HG03342 (cell line): ENCODE measurements around the gene CTSW.

Source experiments
- ATAC-seq: cut with Tn5 transposase; IDR thresholded peaks from one replicate; pipeline ENCODE4 v1.9.1; 2021; ENCODE audit warnings: mild to moderate bottlenecking, moderate library complexity; ENCODE audit not compliant: unreplicated experiment

CTSW gene

DNA sequence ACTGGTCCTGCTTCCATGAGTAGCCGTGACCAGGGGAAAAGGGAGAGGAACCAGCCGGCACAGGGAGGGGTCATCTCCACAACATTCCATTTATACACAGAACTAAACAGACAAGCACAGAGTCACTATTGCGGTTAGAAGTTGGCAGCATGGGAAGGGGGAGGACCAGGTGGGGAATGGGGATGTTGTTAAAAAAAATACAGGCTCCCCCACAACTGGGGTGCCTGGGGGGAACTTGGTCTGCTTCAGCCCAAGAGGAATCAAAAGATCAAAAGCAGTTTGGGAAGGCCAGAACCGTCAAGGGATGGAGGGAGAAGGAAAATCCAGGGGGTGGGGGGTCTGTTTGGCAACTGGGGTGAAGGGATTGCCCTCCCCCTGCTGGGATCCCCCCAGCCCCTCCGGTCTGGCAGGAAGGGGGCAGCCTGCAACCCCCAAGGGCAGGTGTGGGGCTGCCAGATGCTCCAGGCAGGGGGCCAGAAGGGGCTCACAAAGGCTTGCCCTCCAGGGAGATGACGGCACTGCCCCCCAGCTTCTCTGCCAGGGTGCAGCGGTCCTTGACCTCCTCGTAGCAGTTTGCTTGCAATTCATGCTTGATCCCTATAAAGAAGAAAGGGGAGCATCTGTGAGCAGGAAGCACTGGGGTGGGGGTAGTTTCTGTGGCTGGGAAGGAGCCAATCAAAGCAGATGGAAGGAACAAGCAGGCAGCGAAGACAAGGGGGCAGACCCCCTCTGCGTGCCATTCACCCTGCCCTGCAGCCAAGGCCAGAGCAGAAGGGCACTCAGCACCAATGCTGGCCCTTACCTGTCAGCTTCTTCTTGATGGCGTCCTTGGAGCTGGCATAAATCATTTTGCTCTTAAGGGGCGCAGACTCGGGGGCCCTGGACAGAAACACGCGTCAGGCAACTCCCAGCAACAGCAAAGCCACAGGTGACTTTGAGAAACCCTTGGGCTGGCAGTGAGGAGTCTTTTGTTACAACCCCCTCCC, 24.5 kb upstream of the CTSW start:
- no peak for ATAC-seq

DNA sequence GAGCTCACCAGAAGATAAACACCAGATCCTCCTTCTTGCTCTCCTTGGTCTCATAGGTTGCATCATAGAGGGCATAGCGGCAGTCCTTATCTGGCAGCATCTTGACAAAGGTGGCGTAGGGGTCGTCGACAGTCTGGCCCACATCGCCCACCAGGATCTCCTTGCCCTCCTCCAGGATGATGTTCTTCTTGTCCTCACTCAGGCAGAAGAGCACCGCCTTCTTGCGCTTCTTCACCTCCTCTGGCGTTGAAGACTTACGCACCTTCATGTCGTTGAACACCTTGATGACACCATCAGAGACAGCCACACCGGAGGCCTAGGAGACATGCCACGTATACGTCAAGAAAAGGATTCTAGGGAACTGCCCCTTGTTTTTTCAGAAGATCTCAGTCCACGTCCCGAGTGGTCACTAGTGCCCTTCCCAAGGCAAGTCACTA, 23.7 kb upstream of the CTSW start:
- ATAC-seq = no peak

DNA sequence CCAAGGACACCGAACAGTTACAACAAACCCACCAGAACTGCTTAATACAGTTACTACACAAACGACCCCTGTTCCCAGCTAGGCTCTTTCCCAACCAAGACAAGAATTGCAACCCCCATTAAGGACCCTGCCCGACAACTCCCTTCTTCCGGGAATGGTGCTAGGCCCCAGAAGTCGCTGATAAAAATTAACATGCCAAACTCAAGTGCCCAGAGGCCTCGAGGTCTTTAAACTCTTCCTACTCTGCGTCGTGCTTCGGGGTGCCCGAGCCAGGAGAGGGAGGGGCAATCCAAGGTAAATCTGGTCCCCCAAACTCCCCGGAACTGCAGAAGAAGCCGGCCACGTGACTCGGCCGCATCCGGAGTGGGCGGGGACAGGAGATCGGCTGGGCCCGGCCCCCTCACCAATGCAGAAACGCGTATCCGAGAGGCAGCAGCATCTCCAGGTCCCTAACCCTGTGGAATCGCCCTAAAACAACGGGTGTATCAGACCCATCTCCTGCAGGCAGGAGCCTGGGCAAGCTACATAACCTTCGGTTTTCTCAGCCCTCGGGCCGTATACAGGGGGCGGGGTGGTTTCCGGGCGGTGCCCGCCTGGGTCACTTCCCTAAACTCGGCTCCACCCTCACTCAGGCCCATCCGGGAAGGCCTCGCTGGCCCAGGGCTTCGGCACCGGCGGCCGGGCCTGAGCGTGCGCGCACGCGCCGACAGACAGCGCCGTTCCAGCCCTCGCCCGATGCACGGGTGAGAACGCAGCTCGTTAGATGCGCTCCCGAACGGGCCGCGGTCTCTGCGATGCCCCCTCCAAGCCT, 22.7 kb upstream of the CTSW start:
- no peak for ATAC-seq

DNA sequence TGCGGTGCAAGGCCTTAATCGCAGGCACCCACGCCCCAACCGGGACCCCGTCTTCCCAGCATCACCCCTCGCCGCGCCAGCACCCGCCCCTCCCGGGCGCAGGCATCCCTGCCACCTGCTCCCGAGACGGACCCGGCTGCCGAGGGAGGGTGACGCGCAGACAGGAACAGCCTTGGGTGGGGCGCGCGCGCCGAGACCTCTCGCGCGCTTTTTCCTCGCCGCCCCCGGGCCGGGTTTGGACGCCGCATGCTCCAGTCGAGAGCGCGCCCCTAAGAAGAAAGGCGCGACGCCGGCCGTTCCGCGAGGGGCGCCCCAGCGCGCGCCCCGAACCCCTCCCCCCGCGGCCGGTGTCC, 22.2 kb upstream of the CTSW start:
- no peak for ATAC-seq

DNA sequence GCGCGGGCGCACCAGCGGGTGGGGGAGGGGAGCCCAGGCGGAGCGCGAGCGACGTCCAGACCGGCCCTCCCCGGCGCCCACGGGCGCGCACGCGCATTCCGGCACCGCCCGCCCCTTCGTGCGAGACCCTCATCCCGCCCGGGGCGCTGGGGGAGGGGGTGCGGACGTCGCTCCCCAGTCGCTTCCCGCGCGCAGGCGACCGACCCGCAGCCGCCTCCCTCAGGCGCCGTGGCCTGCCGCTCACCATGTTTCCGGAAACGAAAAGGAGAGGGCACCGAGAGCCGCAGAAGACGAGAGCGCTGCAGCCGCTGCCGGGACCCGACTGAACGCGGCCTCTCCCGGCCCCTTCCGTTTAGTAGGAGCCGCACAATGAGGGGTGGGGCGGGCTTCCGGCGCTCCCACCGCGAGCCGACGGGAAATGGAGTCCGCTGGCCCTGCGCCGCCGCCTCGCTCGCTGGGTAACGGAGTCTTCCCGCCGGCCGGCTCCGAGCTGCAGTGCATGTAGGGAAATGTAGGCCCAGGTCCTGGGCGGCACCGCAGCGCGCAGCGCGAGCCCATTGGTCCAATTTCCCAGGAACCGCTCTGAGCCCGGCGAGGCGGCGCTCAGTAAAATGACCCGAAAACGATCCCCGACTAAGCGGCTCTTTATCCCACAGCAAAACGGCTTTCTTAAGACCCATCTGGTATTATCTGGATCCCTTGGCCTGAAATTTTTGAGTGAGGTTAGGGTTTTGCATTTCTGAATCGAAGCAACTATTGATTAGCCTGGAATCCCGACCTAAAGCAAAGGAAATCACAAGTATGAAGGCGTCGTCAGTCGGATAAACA, 21.6 kb upstream of the CTSW start, which contains the start of gene CFL1:
Gene CFL1 (minus strand): TSS at position 328 of the 828 bp plus-strand sequence. CDS start 81 bp downstream, at position 247.
- peak; percentile 43 for ATAC-seq

DNA sequence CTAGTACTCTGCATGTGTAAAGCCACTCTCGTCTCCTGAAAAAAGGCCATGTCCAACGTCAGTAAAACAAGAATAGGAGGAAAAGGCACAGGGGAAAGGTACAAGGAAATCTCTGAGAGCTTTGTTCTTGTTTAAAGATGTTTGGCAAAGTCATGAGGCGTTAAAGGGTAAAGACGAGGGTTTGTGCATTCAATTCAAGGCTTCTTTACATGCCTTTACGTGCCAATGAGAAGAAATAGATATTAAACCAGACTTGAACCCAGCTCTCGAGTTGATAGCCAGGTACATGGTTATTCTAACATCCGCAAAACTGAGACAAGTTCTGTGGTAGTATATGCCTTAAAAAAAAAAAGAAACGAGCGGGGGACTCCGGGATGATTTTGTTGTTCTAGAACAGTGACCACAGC, 21.0 kb upstream of the CTSW start:
- no peak for ATAC-seq

DNA sequence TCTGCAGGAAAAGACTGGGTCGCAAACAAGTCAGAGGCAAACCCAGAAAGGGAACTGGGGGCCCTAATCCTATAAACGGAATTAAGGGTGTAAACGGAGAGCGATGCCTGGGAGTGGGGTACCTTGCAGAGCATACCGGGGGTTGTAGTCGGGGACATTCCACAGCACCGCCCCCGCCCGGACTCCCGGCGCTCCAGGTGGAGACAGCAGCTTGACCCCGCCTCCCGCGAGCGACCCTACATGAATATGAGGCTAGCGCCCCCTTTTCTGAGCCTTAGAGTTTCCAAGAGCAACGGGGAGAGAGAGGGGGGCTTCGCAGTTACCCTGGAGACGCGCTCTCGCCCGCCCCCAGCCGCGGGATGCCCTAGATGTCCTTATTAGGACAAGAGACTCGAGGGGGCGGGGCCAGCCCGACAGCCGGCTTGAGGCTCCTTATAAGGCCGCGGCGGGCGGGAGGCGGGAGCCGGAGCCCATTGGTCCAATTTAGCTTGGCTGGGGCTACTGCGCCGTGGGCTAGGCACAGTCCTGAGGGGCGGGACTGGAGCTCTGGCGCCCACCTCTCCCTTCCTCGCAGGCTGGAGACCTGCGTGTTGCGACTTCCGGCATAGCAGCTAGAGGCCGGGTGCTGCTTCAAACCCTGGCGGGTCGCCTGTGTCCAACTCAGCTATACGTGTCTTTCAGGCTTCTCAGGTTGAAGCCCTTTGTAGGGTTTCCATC, 20.4 kb upstream of the CTSW start:
- ATAC-seq = peak; percentile 44

DNA sequence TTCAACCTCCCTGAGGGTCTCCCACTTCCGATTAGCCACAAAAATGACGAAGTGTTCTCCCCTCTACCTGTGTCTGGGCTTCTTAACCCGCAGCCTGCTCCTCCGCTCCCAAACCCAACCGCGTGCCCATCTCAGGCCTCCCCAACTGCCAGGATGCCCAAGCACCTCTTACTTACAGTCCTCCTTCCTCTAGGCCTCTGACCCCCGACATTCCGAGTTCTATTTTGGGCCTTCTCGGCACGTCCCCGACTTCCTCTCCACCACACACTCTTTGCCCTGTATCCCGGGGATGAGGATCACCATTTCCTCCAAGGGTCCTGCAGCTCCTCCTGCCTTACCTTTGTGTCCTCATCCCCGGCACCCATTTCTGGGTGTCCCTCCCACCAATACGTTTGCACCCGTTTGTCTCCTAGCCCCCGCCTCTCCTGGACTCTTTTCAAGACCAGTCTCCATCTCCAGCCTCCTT, 19.8 kb upstream of the CTSW start:
- ATAC-seq = no peak

DNA sequence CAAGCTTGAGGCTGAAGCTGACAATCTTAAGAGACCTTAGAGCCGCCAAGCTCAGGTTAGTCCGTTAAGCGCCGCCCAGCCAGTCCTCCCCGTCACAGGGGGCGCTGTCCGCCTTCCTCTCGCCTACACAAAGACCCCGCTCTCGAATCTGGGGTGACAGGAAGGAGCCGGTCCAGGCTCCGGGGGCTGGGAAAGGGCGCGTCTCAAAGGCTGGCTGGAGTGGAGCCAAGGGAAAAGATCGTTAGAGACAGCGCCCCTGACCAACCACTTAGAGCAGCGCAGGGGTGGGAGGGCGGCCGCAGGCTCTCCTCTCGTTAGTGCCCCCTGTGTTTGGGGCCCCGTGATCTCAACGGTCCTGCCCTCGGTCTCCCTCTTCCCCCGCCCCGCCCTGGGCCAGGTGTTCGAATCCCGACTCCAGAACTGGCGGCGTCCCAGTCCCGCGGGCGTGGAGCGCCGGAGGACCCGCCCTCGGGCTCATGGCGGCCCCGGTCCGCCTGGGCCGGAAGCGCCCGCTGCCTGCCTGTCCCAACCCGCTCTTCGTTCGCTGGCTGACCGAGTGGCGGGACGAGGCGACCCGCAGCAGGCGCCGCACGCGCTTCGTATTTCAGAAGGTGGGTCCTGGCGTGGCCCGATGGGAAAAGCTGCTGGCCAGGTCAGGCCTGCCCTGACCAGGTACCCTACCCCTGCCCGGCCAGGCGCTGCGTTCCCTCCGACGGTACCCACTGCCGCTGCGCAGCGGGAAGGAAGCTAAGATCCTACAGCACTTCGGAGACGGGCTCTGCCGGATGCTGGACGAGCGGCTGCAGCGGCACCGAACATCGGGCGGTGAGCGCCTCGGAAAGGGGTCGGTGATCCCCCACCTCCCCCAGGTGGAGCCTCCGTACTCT, 19.1 kb upstream of the CTSW start, which contains the start of gene MUS81:
Gene MUS81 (plus strand): TSS at position 156 of the 887 bp plus-strand sequence. CDS start 321 bp downstream, at position 477.
- peak; percentile 27 for ATAC-seq

DNA sequence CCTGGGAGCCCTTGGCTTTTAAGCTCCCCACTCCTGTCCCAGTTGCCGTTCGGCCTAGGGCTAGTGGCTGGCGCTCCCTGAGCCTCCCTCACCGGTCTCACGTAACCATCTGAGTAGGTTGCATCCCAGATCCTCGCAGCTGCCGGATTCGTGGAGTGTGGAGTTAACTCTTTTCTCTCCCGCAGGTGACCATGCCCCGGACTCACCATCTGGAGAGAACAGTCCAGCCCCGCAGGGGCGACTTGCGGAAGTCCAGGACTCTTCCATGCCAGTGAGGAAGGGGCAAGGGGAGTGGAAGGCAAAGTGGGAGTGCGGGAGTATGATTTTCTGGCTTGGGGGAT, 18.5 kb upstream of the CTSW start:
- ATAC-seq = no peak

DNA sequence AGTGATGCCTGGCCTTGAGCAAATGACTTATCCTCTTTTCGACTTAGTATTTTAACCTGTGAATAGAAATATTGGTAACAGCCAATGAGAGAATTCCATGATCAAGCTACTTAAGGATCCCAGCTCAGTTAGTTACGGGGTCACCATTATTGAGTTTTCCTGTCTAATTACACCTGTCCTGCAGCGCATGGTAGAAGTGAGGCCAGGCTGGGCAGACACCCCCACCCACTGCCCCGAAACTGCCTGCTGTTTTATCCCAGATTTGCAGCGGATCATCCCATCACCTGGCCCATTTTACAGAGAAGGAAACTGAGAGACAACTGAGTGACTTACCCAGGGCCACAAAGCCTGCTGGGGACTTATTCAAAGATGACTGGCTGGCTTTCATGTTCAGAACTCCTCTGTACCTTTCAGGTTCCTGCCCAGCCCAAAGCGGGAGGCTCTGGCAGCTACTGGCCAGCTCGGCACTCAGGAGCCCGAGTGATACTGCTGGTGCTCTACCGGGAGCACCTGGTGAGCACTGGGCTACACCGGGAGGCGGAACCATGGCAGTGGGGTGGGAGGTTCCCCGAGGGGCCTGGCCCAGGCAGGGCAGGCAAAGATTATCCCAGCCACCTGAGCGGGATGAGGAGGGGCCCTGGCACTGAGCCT, 18.0 kb upstream of the CTSW start:
- no peak for ATAC-seq

DNA sequence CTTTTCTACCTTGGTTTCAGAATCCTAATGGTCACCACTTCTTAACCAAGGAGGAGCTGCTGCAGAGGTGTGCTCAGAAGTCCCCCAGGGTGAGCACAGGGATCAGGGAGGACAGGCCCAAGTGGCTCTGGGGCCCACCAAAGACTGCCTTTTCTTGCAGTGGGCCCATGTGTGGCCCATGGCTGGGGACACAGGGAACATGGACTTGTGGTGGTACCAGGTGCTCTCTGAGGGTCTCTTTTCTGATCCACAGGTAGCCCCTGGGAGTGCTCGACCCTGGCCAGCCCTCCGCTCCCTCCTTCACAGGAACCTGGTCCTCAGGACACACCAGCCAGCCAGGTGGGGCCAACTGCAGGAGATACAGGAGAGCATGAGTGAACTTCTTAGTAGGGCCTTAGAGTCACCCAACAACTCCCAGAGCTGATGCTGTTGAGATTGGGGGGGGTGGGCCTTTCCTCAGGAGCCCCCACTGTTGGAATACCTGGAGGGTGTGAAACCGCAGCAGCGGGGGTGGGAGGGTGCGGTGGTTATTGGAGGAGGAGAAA, 17.4 kb upstream of the CTSW start:
- no peak for ATAC-seq

DNA sequence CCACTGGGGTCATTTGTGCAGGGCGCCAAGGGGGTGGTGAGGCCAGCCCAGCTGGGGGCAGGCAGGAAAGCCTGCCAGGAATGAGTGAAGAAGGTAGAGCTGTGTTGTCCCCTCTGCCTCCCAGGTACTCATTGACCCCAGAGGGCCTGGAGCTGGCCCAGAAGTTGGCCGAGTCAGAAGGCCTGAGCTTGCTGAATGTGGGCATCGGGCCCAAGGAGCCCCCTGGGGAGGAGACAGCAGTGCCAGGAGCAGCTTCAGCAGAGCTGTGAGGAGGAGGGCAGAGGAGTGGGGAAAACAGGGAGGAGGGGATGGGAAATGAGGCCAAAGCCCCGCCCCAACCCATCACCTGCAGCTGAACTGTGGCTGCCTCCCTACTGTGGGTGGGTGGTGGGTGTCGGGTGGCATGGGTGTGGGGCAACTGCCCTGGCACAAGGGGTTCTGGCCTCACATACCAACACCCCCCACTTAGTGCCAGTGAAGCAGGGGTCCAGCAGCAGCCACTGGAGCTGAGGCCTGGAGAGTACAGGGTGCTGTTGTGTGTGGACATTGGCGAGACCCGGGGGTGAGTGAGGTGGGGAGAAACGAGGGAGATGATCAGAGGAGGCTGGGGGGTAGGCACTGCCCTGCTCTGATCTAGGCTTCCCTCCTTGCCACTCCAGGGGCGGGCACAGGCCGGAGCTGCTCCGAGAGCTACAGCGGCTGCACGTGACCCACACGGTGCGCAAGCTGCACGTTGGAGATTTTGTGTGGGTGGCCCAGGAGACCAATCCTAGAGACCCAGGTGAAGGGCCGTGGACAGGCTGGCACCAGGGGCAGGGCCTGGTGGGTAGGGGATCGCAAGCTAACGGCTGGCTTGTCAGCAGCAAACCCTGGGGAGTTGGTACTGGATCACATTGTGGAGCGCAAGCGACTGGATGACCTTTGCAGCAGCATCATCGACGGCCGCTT, 16.4 kb upstream of the CTSW start:
- ATAC-seq = no peak

DNA sequence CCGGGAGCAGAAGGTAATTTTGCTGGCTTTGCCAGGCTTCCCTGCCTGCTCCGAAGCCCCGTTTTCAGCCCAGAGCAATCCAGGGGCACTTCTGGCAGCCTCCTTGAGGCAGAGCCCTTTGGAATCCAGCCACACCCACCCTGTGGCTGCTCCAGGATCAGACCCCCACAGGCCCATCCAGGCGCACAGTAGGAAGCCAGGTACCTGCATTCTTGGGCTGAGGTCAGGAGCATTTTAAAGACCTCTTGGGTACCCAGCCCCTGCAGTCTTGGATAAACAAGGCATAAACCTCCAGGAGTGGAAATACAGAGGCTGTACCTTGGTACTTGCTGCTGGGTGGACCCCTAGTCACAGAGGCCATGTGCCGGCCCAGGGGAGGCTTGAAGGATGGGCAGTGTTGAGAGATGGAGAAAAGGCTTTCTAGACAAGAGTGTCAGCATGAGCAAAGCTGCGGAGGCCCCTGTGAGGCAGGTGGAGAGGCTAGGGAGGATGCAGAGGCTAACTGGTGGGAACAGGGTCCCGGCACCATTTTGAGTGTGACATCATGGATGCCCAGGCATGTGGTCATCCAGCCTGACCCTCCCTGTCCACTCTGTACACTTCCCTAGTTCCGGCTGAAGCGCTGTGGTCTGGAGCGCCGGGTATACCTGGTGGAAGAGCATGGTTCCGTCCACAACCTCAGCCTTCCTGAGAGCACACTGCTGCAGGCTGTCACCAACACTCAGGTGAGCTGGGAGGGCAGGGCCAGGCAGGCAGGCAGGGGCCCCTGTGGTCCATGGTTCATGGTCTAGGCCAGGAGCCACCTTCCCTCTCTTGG, 15.5 kb upstream of the CTSW start:
- no peak for ATAC-seq

DNA sequence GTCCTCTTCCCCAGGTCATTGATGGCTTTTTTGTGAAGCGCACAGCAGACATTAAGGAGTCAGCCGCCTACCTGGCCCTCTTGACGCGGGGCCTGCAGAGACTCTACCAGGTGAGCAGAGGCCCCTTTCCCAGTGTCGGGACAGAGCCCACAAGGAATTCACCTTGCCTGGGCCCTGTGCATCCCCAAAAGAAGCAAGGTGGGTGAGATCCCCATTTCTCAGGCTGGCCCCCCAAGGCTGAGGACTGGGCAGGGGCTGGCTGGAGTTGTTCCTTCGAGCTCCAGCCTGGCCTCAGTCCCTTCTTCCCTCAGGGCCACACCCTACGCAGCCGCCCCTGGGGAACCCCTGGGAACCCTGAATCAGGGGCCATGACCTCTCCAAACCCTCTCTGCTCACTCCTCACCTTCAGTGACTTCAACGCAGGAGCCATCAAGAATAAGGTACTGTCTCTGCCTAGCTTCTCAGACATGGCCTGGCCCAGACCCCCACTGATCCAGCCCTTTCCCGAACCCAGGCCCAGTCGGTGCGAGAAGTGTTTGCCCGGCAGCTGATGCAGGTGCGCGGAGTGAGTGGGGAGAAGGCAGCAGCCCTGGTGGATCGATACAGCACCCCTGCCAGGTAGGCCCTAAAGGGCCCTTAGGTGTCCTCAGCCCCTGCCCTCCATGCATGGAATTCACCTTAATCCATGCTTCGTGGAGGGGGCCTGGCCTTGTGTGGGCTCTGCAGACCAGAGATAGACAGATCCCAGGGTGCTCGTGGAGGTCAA, 14.7 kb upstream of the CTSW start:
- no peak for ATAC-seq
